Hepatocyte (in vitro differentiated cells): Measurements from ENCODE around the gene XPO6.

Experiments used
- CTCF ChIP-seq: fragments of 200-600 bp; sonication (generic); IDR thresholded peaks from 2 replicates; pipeline ENCODE4 v1.5.1; 2016; ENCODE audit warnings: antibody characterized with exemption, mild to moderate bottlenecking; ENCODE audit not compliant: poor library complexity
- EZH2 ChIP-seq: fragments of 200-600 bp; sonication (generic); IDR thresholded peaks from 2 replicates; pipeline ENCODE4 v1.6.1; 2016; ENCODE audit warnings: antibody characterized with exemption, mild to moderate bottlenecking, borderline replicate concordance
- EZH2phosphoT487 ChIP-seq: fragments of 200-600 bp; sonication (generic); IDR thresholded peaks from one replicate; pipeline ENCODE4 v1.6.1; 2018; ENCODE audit warnings: antibody characterized with exemption, mild to moderate bottlenecking, low read depth, moderate library complexity; ENCODE audit not compliant: unreplicated experiment, severe bottlenecking

- TF ChIP-seq CTCF = no peak
- TF ChIP-seq EZH2 = no peak
- no peak for TF ChIP-seq EZH2phosphoT487
Measured at GRCh38 chr16:28260193-28260592, 48.4 kb upstream of the XPO6 start.
